ENCODE measurements around the gene WWC1. TPM values are rescaled to one million over a fixed set of nuclear protein-coding genes. Genes with fewer than 3 reads are reported as not detected.

WWC1 gene
- total RNA-seq, 1 donor from 2014 or later: 2.2 TPM

GRCh38 chr5:168469816-168470215 is 178.4 kb downstream of the WWC1 start:
- no peaks in the 10 kb centered on the region for H3K4me1 ChIP-seq
- DNase-seq: no peak
- H3K36me3 ChIP-seq: no peaks in the 10 kb centered on the region
- TF ChIP-seq CTCF (IDR thresholded peaks at IDR 0.05; ENCODE audit: borderline replicate concordance): no peak
- no peaks in the 10 kb centered on the region for H3K9me3 ChIP-seq (replicated peaks)
- intact Hi-C loops (cut with micrococcal nuclease): no loop called here
- no peak overlapping the region for H3K27ac ChIP-seq (replicated peaks)
- H3K4me3 ChIP-seq: no peak overlapping the region
- no peaks in the 10 kb centered on the region for H3K27me3 ChIP-seq (ENCODE audit: low read depth)

- TF ChIP-seq CTCF (IDR thresholded peaks at IDR 0.05; ENCODE audit: borderline replicate concordance): no peak
- no peak for DNase-seq
- Histone ChIP-seq H3K27ac (replicated peaks) (no peak overlapping the region), H3K36me3 (no peaks in the 10 kb centered on the region), H3K27me3 (ENCODE audit: low read depth) (no peaks in the 10 kb centered on the region), H3K4me3 (no peak overlapping the region), H3K4me1 (no peaks in the 10 kb centered on the region), H3K9me3 (replicated peaks) (no peaks in the 10 kb centered on the region)
- intact Hi-C loops (cut with micrococcal nuclease): no loop called here
Measured at GRCh38 chr5:168471785-168472184, 180.3 kb downstream of the WWC1 start.

GRCh38 chr5:168472329-168472728 is 180.9 kb downstream of the WWC1 start:
- intact Hi-C loops (cut with micrococcal nuclease): no loop called here
- Histone ChIP-seq H3K9me3 (replicated peaks) (no peaks in the 10 kb centered on the region), H3K36me3 (no peaks in the 10 kb centered on the region), H3K4me3 (no peak overlapping the region), H3K27me3 (ENCODE audit: low read depth) (no peaks in the 10 kb centered on the region), H3K4me1 (no peaks in the 10 kb centered on the region), H3K27ac (replicated peaks) (no peak overlapping the region)
- TF ChIP-seq CTCF (IDR thresholded peaks at IDR 0.05; ENCODE audit: borderline replicate concordance): no peak
- DNase-seq: no peak

GRCh38 chr5:168474319-168474718 is 182.9 kb downstream of the WWC1 start:
- Histone ChIP-seq H3K27ac (replicated peaks) (no peak overlapping the region), H3K27me3 (ENCODE audit: low read depth) (peaks cover 4% of the 10 kb centered on the region), H3K9me3 (replicated peaks) (no peaks in the 10 kb centered on the region), H3K4me1 (no peaks in the 10 kb centered on the region), H3K4me3 (no peak overlapping the region), H3K36me3 (no peaks in the 10 kb centered on the region)
- TF ChIP-seq CTCF (IDR thresholded peaks at IDR 0.05; ENCODE audit: borderline replicate concordance): no peak
- no peak for DNase-seq
- intact Hi-C loops (cut with micrococcal nuclease): no loop called here

GRCh38 chr5:168477060-168477459 is 185.6 kb downstream of the WWC1 start:
- intact Hi-C loops (cut with micrococcal nuclease): no loop called here
- TF ChIP-seq CTCF (IDR thresholded peaks at IDR 0.05; ENCODE audit: borderline replicate concordance): no peak
- H3K27me3 ChIP-seq (ENCODE audit: low read depth): peaks cover 4% of the 10 kb centered on the region
- DNase-seq: no peak
- no peak overlapping the region for H3K4me3 ChIP-seq
- no peak overlapping the region for H3K27ac ChIP-seq (replicated peaks)
- no peaks in the 10 kb centered on the region for H3K4me1 ChIP-seq
- no peaks in the 10 kb centered on the region for H3K36me3 ChIP-seq
- H3K9me3 ChIP-seq (replicated peaks): no peaks in the 10 kb centered on the region

- Histone ChIP-seq H3K9me3 (replicated peaks) (no peaks in the 10 kb centered on the region), H3K27ac (replicated peaks) (no peak overlapping the region), H3K27me3 (ENCODE audit: low read depth) (peaks cover 4% of the 10 kb centered on the region), H3K4me1 (no peaks in the 10 kb centered on the region), H3K36me3 (no peaks in the 10 kb centered on the region), H3K4me3 (no peak overlapping the region)
- no peak for DNase-seq
- intact Hi-C loops (cut with micrococcal nuclease): no loop called here
- no peak for TF ChIP-seq CTCF (IDR thresholded peaks at IDR 0.05; ENCODE audit: borderline replicate concordance)
Measured at GRCh38 chr5:168479166-168479565, 187.7 kb downstream of the WWC1 start.

Measured in left ventricle myocardium inferior (tissue), 1 donor.